GM23248 (cell line): ENCODE data around the gene LGR5.

ENCODE experiments used
- EZH2 ChIP-seq: fragments of 200-600 bp; sonication (generic); IDR thresholded peaks from 2 replicates; pipeline ENCODE4 v1.6.1; 2018; ENCODE audit warnings: antibody characterized with exemption, mild to moderate bottlenecking; ENCODE audit not compliant: insufficient read depth, poor library complexity, severe bottlenecking
- EZH2phosphoT487 ChIP-seq: fragments of 200-600 bp; sonication (generic); IDR thresholded peaks from 2 replicates; pipeline ENCODE4 v1.6.1; 2018; ENCODE audit warnings: antibody characterized with exemption, moderate library complexity, mild to moderate bottlenecking, low read depth; ENCODE audit not compliant: insufficient read depth

DNA sequence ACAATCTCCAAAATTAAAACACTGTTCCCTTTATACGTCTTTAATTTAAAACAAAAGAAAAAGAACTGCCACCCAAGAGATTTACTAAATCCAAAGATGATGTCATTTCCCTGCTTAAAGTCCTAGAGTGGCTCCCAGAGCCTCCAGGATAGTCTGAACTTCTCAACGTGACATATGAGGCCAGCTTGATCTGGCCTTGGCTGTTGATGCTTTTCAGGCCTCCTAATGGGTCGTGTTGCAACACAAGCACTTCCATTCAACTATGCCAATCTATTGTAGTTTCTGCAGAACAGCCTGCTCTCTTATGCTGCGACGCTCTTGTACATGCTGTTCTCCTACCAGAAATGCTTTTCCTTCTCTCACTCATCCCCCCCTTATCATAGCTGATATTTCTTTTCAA is 35.7 kb downstream of the LGR5 start:
- TF ChIP-seq EZH2phosphoT487 (no peak), EZH2 (no peak)
